Uterus (tissue), 2 donors: Measurements from ENCODE around the gene CAMK1G.

Experiments used
- CTCF ChIP-seq, 4 experiments: fragments of 200-600 bp in 2 of 4; fragments of 450-650 bp in 2 of 4; sonication (generic) in 2 of 4; IDR thresholded peaks; one replicate each; pipeline ENCODE4 v1.5.1; 2016 to 2019; ENCODE audit warnings: antibody characterized with exemption in 4 of 4, mild to moderate bottlenecking in 2 of 4, moderate library complexity in 1 of 4
- POLR2A ChIP-seq, 2 donors: fragments of 450-650 bp; IDR thresholded peaks; one replicate each; pipeline ENCODE4 v1.6.1; 2016; ENCODE audit warnings: antibody characterized with exemption in 2 of 2, mild to moderate bottlenecking in 1 of 2, moderate library complexity in 1 of 2

GRCh38 chr1:209593747-209594146 is 10.2 kb downstream of the CAMK1G start:
- TF ChIP-seq CTCF (IDR thresholded peaks at IDR 0.05) (no peak), POLR2A (IDR thresholded peaks at IDR 0.05) (no peak)
